H1 (cell line): ENCODE data around the gene NPHP3. TPM values are rescaled to one million over a fixed set of nuclear protein-coding genes. Genes with fewer than 3 reads are reported as not detected.

Experiments
- CTCF ChIA-PET: fragments of 300-600 bp; sonication (Branson Sonifier 250); formaldehyde crosslinking; loops from one replicate; lab custom pipeline; 2021; ENCODE audit not compliant: partially characterized antibody; lab: Charles Lee
- POLR2A ChIA-PET: fragments of 300-600 bp; sonication (Branson Sonifier 250); formaldehyde crosslinking; loops from one replicate; lab custom pipeline; 2021; ENCODE audit warnings: inconsistent platforms; ENCODE audit not compliant: partially characterized antibody; lab: Charles Lee
- DNase-seq, 2 experiments: peaks; one replicate each; pipeline versions ENCODE4 v3.0.0 to v3.0.0-alpha.2; 2010 to 2022; ENCODE audit warnings: low spot score in 2 of 2, low read depth in 1 of 2, mixed read lengths in 1 of 2
- FAIRE-seq: peaks from 2 replicates; lab custom pipeline; 2011; peaks lifted over from hg19 to GRCh38; lab: Jason Lieb, UNC
- H2AFZ ChIP-seq: 2 replicates; pipeline ENCODE4 v1.8.1; 2012; ENCODE audit warnings: low read length, inconsistent platforms
- H2AK5ac ChIP-seq: 2 replicates; pipeline ENCODE4 v1.6.1; 2013; ENCODE audit warnings: low read depth, low read length
- H2BK120ac ChIP-seq: replicated peaks from 2 replicates; pipeline ENCODE3; 2013; ENCODE audit warnings: low read depth, low read length, inconsistent platforms
- H2BK12ac ChIP-seq: 2 replicates; pipeline ENCODE4 v1.6.1; 2013; ENCODE audit warnings: low read depth, low read length
- H2BK15ac ChIP-seq: 2 replicates; pipeline ENCODE4 v1.6.1; 2013; ENCODE audit warnings: low read length
- H2BK20ac ChIP-seq: 2 replicates; pipeline ENCODE4 v1.6.1; 2013; ENCODE audit warnings: low read length
- H2BK5ac ChIP-seq: 2 replicates; pipeline ENCODE4 v1.6.1; 2013; ENCODE audit warnings: low read depth, low read length
- H3K14ac ChIP-seq: 2 replicates; pipeline ENCODE4 v1.6.1; 2013; ENCODE audit warnings: inconsistent platforms; ENCODE audit not compliant: insufficient read length
- H3K18ac ChIP-seq: 2 replicates; pipeline ENCODE4 v1.6.1; 2013; ENCODE audit warnings: low read length; ENCODE audit errors: extremely low read depth
- H3K23ac ChIP-seq: 2 replicates; pipeline ENCODE4 v1.6.1; 2013; ENCODE audit warnings: inconsistent platforms; ENCODE audit not compliant: insufficient read length
- H3K23me2 ChIP-seq: 2 replicates; pipeline ENCODE4 v1.6.1; 2013; ENCODE audit warnings: low read depth, low read length
- H3K27ac ChIP-seq: 2 replicates; pipeline ENCODE4 v1.6.1; 2011; ENCODE audit warnings: low read depth, low read length, inconsistent platforms
- H3K27me3 ChIP-seq, 4 experiments: replicated peaks in 1 of 4; 1 replicate in 1 of 4; 2 replicates in 3 of 4; pipeline versions ENCODE4 v1.6.1 to v1.8.1; 2011 to 2013; ENCODE audit warnings: low read length in 3 of 4, mild to moderate bottlenecking in 3 of 4, inconsistent platforms in 2 of 4, mixed read lengths in 2 of 4, moderate library complexity in 1 of 4; ENCODE audit not compliant: control insufficient read depth in 3 of 4, insufficient read depth in 3 of 4; ENCODE audit errors: extremely low read depth in 1 of 4
- H3K36me3 ChIP-seq, 4 experiments: 2 replicates each; pipeline versions ENCODE4 v1.6.1 to v1.8.1; 2011 to 2013; ENCODE audit warnings: mild to moderate bottlenecking in 4 of 4, low read length in 3 of 4, moderate library complexity in 2 of 4, control low read depth in 1 of 4, inconsistent platforms in 1 of 4; ENCODE audit not compliant: insufficient read depth in 4 of 4, control insufficient read depth in 2 of 4
- H3K4ac ChIP-seq: replicated peaks from 2 replicates; pipeline ENCODE3; 2013; ENCODE audit warnings: low read length, low read depth, mixed read lengths, inconsistent platforms; ENCODE audit not compliant: insufficient read length
- H3K4me1 ChIP-seq, 4 experiments: replicated peaks in 1 of 4; 1 replicate in 1 of 4; 2 replicates in 3 of 4; pipeline versions ENCODE4 v1.6.1 to v1.8.1; 2011 to 2013; ENCODE audit warnings: low read length in 3 of 4, inconsistent platforms in 2 of 4, mixed read lengths in 1 of 4; ENCODE audit not compliant: insufficient read depth in 4 of 4, control insufficient read depth in 3 of 4
- H3K4me2 ChIP-seq, 2 experiments: 2 replicates each; pipeline versions ENCODE4 v1.6.1 to v1.8.1; 2011 to 2013; ENCODE audit warnings: low read depth in 2 of 2, low read length in 2 of 2, control low read depth in 1 of 2, inconsistent platforms in 1 of 2, mild to moderate bottlenecking in 1 of 2; ENCODE audit not compliant: insufficient read depth in 1 of 2
- H3K4me3 ChIP-seq, 4 experiments: fragments of 200-600, 300-600 bp in 1 of 4; sonication (generic), shearing (Covaris generic), sonication (Bioruptor Twin) in 1 of 4; 2 replicates each; pipeline versions ENCODE4 v1.5.1 to v1.8.1; 2011 to 2016; ENCODE audit warnings: low read length in 4 of 4, low read depth in 3 of 4, control low read depth in 2 of 4, inconsistent platforms in 2 of 4, mild to moderate bottlenecking in 2 of 4, mixed read lengths in 1 of 4, moderate library complexity in 1 of 4; ENCODE audit not compliant: insufficient read depth in 2 of 4; ENCODE audit errors: extremely low read depth in 1 of 4
- H3K56ac ChIP-seq: replicated peaks from 2 replicates; pipeline ENCODE3; 2013; ENCODE audit warnings: low read depth, mild to moderate bottlenecking, mixed read lengths, low read length, inconsistent platforms; ENCODE audit not compliant: insufficient read length
- H3K79me1 ChIP-seq: 2 replicates; pipeline ENCODE4 v1.6.1; 2013; ENCODE audit warnings: low read depth, low read length, control low read depth
- H3K79me2 ChIP-seq, 2 experiments: 2 replicates each; pipeline versions ENCODE4 v1.6.1 to v1.8.1; 2012 to 2013; ENCODE audit warnings: low read length in 2 of 2, mild to moderate bottlenecking in 2 of 2, inconsistent platforms in 1 of 2; ENCODE audit not compliant: insufficient read depth in 2 of 2, control insufficient read depth in 1 of 2
- H3K9ac ChIP-seq, 4 experiments: replicated peaks in 1 of 4; 1 replicate in 1 of 4; 2 replicates in 3 of 4; pipeline versions ENCODE4 v1.6.1 to v1.8.1; 2011 to 2013; ENCODE audit warnings: low read depth in 3 of 4, low read length in 3 of 4, control low read depth in 2 of 4, mild to moderate bottlenecking in 2 of 4, moderate library complexity in 2 of 4, inconsistent platforms in 1 of 4; ENCODE audit errors: extremely low read depth in 1 of 4
- H3K9me3 ChIP-seq, 2 experiments: 2 replicates each; pipeline versions ENCODE4 v1.6.1 to v1.8.1; 2012 to 2013; ENCODE audit warnings: mild to moderate bottlenecking in 2 of 2, moderate library complexity in 2 of 2, control low read depth in 1 of 2, inconsistent platforms in 1 of 2, low read depth in 1 of 2, low read length in 1 of 2, mixed read lengths in 1 of 2; ENCODE audit not compliant: insufficient read depth in 2 of 2
- H4K20me1 ChIP-seq, 2 experiments: replicated peaks in 1 of 2; 2 replicates each; pipeline versions ENCODE3 to v1.8.1; 2011 to 2013; ENCODE audit warnings: inconsistent platforms in 2 of 2, low read length in 2 of 2, mild to moderate bottlenecking in 1 of 2; ENCODE audit not compliant: insufficient read depth in 2 of 2, control insufficient read depth in 1 of 2
- H4K5ac ChIP-seq: 2 replicates; pipeline ENCODE4 v1.6.1; 2013; ENCODE audit warnings: low read length, low read depth, mixed read lengths, inconsistent platforms; ENCODE audit not compliant: insufficient read length
- H4K8ac ChIP-seq: 2 replicates; pipeline ENCODE4 v1.8.0; 2013; ENCODE audit warnings: mild to moderate bottlenecking, moderate library complexity, low read length, inconsistent platforms; ENCODE audit not compliant: insufficient read depth; ENCODE audit errors: extremely low read depth
- H4K91ac ChIP-seq: replicated peaks from 2 replicates; pipeline ENCODE3; 2013; ENCODE audit warnings: low read length, mixed read lengths, inconsistent platforms; ENCODE audit not compliant: insufficient read length
- BACH1 ChIP-seq: IDR thresholded peaks from 2 replicates; pipeline ENCODE4 v1.6.1; 2012; ENCODE audit warnings: low read length, improper control_type of control experiment
- CBX8 ChIP-seq: fragments of 300-800, 300-1000 bp; sonication (generic); IDR thresholded peaks from 2 replicates; pipeline ENCODE4 v1.7.1; 2016; ENCODE audit warnings: low read depth, low read length, borderline replicate concordance
- CREB1 ChIP-seq: IDR thresholded peaks from 2 replicates; pipeline ENCODE4 v1.6.1; 2012; ENCODE audit warnings: inconsistent platforms
- CTBP2 ChIP-seq: IDR thresholded peaks from 2 replicates; pipeline ENCODE4 v1.7.0; 2011; ENCODE audit warnings: borderline replicate concordance, mild to moderate bottlenecking, moderate library complexity, mixed read lengths, low read length; ENCODE audit not compliant: insufficient read depth, insufficient read length
- EP300 ChIP-seq, 2 experiments: IDR thresholded peaks; 1 replicate in 1 of 2; 2 replicates in 1 of 2; pipeline ENCODE4 v1.6.1; 2011 to 2012; ENCODE audit warnings: low read depth in 2 of 2, low read length in 2 of 2, mild to moderate bottlenecking in 2 of 2, borderline replicate concordance in 1 of 2, inconsistent platforms in 1 of 2, moderate library complexity in 1 of 2
- GABPA ChIP-seq: IDR thresholded peaks from 2 replicates; pipeline ENCODE4 v1.6.1; 2011; ENCODE audit warnings: mild to moderate bottlenecking, low read length, moderate library complexity, borderline replicate concordance; ENCODE audit not compliant: insufficient read depth
- POLR2AphosphoS5 ChIP-seq: IDR thresholded peaks from 2 replicates; pipeline ENCODE4 v1.6.1; 2011; ENCODE audit warnings: low read depth, low read length
- SAP30 ChIP-seq: fragments of 300-600 bp; sonication (generic); IDR thresholded peaks from 2 replicates; pipeline ENCODE4 v1.7.1; 2012; ENCODE audit warnings: low read length, moderate library complexity, mild to moderate bottlenecking, inconsistent platforms; ENCODE audit not compliant: insufficient read depth, insufficient replicate concordance
- SIN3A ChIP-seq, 2 experiments: IDR thresholded peaks in 1 of 2; conservative IDR thresholded peaks in 1 of 2; 2 replicates each; pipeline ENCODE4 v1.6.1; 2011 to 2012; ENCODE audit warnings: low read length in 2 of 2, improper control_type of control experiment in 1 of 2, low read depth in 1 of 2, mild to moderate bottlenecking in 1 of 2
- TAF7 ChIP-seq: optimal IDR thresholded peaks from 2 replicates; pipeline ENCODE3; 2011; ENCODE audit warnings: low read depth, mild to moderate bottlenecking, inconsistent platforms, low read length, moderate library complexity, borderline replicate concordance
- TBP ChIP-seq: IDR thresholded peaks from 2 replicates; pipeline ENCODE4 v1.6.1; 2011; ENCODE audit warnings: low read depth, low read length, improper control_type of control experiment
- WGBS, 2 experiments: shearing (Covaris generic) in 1 of 2; methylation state at CpG; one replicate each; pipeline versions ENCODE4 v1.1.6 to v1.1.7; 2013 to 2015; ENCODE audit warnings: low lambda C conversion rate in 2 of 2, mixed read lengths in 2 of 2, inconsistent platforms in 1 of 2, low coverage in 1 of 2, missing lambda C conversion rate in 1 of 2; ENCODE audit not compliant: insufficient replicate concordance in 2 of 2, insufficient coverage in 1 of 2, insufficient read length in 1 of 2; ENCODE audit errors: extremely low coverage in 1 of 2, missing lambda C conversion rate in 1 of 2; 5-methylcytosine and 5-hydroxymethylcytosine counted together
- polyA plus RNA-seq, 7 experiments: library from polyadenylated mRNA; depleted of rRNA in 3 of 7; stranded (reverse) in 5 of 7; unstranded in 2 of 7; fragments of >200 nt in 5 of 7; fragments of 200-250 nt in 2 of 7; gene quantifications; 1 replicate in 5 of 7; 2 replicates in 1 of 7; 4 replicates in 1 of 7; pipeline versions ENCODE4 v1.2.1 to v1.2.3, GENCODE V29; 2011 to 2013; ENCODE audit warnings: missing spikeins in 2 of 7, mixed read lengths in 2 of 7
- total RNA-seq: library from RNA; stranded (reverse); fragmentation: NEBNext Ultra II Directional; extraction: Animal tissue kit (Norgen Biotek cat#: 25700); gene quantifications from 2 replicates; pipeline ENCODE4 v1.2.1, GENCODE V29; 2021

Gene NPHP3
- total and polyA plus RNA-seq, 2 of the 8 experiments (the other 6 are each of a cell fraction or from before 2014, with no cell fraction given), result 6.8 to 14.8 TPM

DNA sequence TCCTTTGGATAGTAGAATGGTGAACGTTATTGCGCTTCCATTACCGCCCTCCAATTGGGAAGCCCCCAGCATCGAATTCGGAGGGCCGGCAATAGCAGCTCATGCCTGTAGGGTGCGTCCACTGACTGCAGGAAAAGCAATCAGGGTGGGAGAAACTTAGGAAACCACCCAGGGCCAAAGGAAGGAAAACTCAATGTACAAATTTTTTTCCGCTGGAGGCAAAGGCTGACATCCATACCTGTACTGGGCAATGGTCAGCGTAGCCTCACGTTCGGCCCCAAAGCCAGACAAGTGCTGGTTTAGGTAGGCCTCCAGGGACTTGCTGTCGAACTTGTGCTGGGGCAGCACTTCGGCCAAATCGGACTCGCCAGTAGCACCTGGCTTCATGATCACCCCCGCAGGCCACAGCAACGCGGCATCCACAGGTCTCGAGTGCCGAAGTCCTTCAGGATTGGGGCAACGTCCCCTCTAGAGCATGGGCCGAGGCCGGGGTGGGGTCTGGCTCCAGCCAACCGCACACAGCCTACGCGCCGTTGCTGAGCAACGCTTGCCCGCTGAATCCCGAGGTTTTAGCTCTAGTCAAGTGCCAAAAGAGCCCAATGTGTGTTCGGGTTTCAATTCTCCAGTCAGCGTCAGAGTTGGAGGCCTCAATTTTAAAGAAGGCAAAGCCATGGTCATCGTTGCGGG, 62.7 kb downstream of the NPHP3 start, which contains the start of gene ACAD11:
ACAD11 (minus strand) TSS at position 445 of the 687 bp plus-strand sequence; CDS start at position 387, 58 bp downstream.
- Histone ChIP-seq H3K9me3 (no peaks in the 10 kb centered on the region), H3K27me3 (no peaks in the 10 kb centered on the region), H3K18ac (peak within 1 kb of the TSS; percentile 78), H3K27ac (peak within 1 kb of the TSS; percentile 78), H3K36me3 (no peaks in the 10 kb centered on the region), H3K23me2 (peaks cover 11% of the 10 kb centered on the region), H3K4me2 (peak within 1 kb of the TSS; percentile 73 to 99), H4K8ac (peak within 1 kb of the TSS; percentile 98), H3K9ac (peak within 1 kb of the TSS; percentile 77 to 93 (median 84)), H3K4me3 (peak within 1 kb of the TSS; percentile 90 to 96 (median 94)), H3K23ac (no peak within 1 kb of the TSS), H2BK15ac (peak within 1 kb of the TSS; percentile 1; the same call in 1 of the 2 replicates), H3K14ac (no peak within 1 kb of the TSS), H2BK20ac (no peak within 1 kb of the TSS), H3K79me2 (peaks cover 4 to 29% of the 10 kb centered on the region in 2 experiments; a peak in 3 of 4 replicates), H4K91ac (peak within 1 kb of the TSS; percentile 67), H4K20me1 (no peaks in the 10 kb centered on the region), H3K79me1 (no peaks in the 10 kb centered on the region), H3K4me1 (no peaks in the 10 kb centered on the region; a peak in 1 of 7 replicates), H4K5ac (peak within 1 kb of the TSS; percentile 65), H2AK5ac (no peak within 1 kb of the TSS), H3K4ac (no peak within 1 kb of the TSS), H2BK120ac (no peak within 1 kb of the TSS), H2BK5ac (peak within 1 kb of the TSS; percentile 50), H2BK12ac (no peak within 1 kb of the TSS), H3K56ac (peak within 1 kb of the TSS; percentile 38), H2AFZ (peak within 1 kb of the TSS; percentile 98)
- 2% methylated on average over 32 of the region's 34 CpGs; no CpG with 5 or more reads in 1 of the 2 experiments for WGBS, 2 experiments
- ChIA-PET POLR2A (interaction anchor here (0.6 to 1.0 kb wide), 3 partner anchors 11 to 22 kb away, joined by 3 to 4 read pairs (median 3); no protein-coding TSS in a partner anchor), CTCF (interaction anchor here (0.6 to 1.7 kb wide), 8 partner anchors 13 to 1988 kb away, joined by 3 to 12 read pairs (median 3); no protein-coding TSS in a partner anchor)
- FAIRE-seq (peak; percentile 50), DNase-seq (peak in 1 of 2 experiments; percentile 77)
- TF ChIP-seq TBP, result 0 out of 2 replicates have a peak, but pooled peaks have one; percentile 7
- TF ChIP-seq EP300 (IDR thresholded peaks at IDR 0.05; ENCODE audit: borderline replicate concordance in 1 of 2, low read depth in 2 of 2, low read length in 2 of 2), result no peak
- TF ChIP-seq SAP30, result peak; percentile 79
- TF ChIP-seq SIN3A (conservative IDR thresholded peaks at IDR 0.05 in 1 of 2, IDR thresholded peaks at IDR 0.05 in 1 of 2; ENCODE audit: low read depth in 1 of 2, low read length in 2 of 2), result peak in 1 of 2 experiments; percentile 88; a peak in 1 of 4 replicates
- TF ChIP-seq CREB1, result no peak
- TF ChIP-seq GABPA, result no peak
- no peak for TF ChIP-seq CBX8
- no peak for TF ChIP-seq CTBP2
- TF ChIP-seq BACH1, result no peak
- TF ChIP-seq POLR2AphosphoS5, result 0 out of 2 replicates have a peak, but pooled peaks have one; percentile 37
- no peak for TF ChIP-seq TAF7
